22Rv1 (cell line): ENCODE results near the gene AGO3.

ENCODE experiments used
- H3K27ac ChIP-seq: fragments of 450-650 bp; 2 replicates; pipeline ENCODE4 v1.5.1; 2017
- CTCF ChIP-seq: fragments of 450-650 bp; IDR thresholded peaks from 2 replicates; pipeline ENCODE4 v1.5.1; 2017; ENCODE audit warnings: mild to moderate bottlenecking
- ZFX ChIP-seq: fragments of 450-650 bp; IDR thresholded peaks from 2 replicates; pipeline ENCODE4 v1.6.1; 2017; ENCODE audit warnings: antibody characterized with exemption, borderline replicate concordance

Gene AGO3

GRCh38 chr1:36106269-36106668 is 175.4 kb downstream of the AGO3 start:
- H3K27ac ChIP-seq, result no peak overlapping the region
- TF ChIP-seq CTCF, result no peak
- no peak for TF ChIP-seq ZFX

- no peak overlapping the region for H3K27ac ChIP-seq
- TF ChIP-seq ZFX, result no peak
- no peak for TF ChIP-seq CTCF
These were observed 176.5 kb downstream of the AGO3 start for GRCh38 chr1:36107394-36107793.

GRCh38 chr1:36108314-36108713 is 177.4 kb downstream of the AGO3 start:
- TF ChIP-seq ZFX (no peak), CTCF (no peak)
- H3K27ac ChIP-seq, result no peak overlapping the region

- no peak overlapping the region for H3K27ac ChIP-seq
- no peak for TF ChIP-seq CTCF
- no peak for TF ChIP-seq ZFX
These were observed 178.3 kb downstream of the AGO3 start for GRCh38 chr1:36109041-36109679.

- TF ChIP-seq CTCF (no peak), ZFX (no peak)
These were observed 180.2 kb downstream of the AGO3 start for GRCh38 chr1:36111151-36111550.

GRCh38 chr1:36112823-36113222 is 181.9 kb downstream of the AGO3 start:
- no peak for TF ChIP-seq CTCF
- no peak overlapping the region for H3K27ac ChIP-seq

More at GRCh38 chr1:36111151-36111550, 180.2 kb downstream of the AGO3 start:
- H3K27ac ChIP-seq, result no peak overlapping the region

GRCh38 chr1:36114371-36114770 is 183.5 kb downstream of the AGO3 start:
- no peak overlapping the region for H3K27ac ChIP-seq
- no peak for TF ChIP-seq ZFX
- TF ChIP-seq CTCF, result no peak
